MM.1S (cell line): Measurements from ENCODE around the gene GALNT15.

Experiments
- EZH2 ChIP-seq: fragments of 300-600 bp; sonication (generic); optimal IDR thresholded peaks from 2 replicates; pipeline ENCODE3; 2017; ENCODE audit warnings: low read depth, mild to moderate bottlenecking, antibody characterized with exemption, low read length, mixed read lengths
- TF ChIP-seq, protein P1 (sequence below): fragments of 300-600 bp; sonication (generic); IDR thresholded peaks from 2 replicates; pipeline ENCODE4 v1.5.1; 2016; ENCODE audit warnings: antibody characterized with exemption, low read length, mixed read lengths

DNA sequence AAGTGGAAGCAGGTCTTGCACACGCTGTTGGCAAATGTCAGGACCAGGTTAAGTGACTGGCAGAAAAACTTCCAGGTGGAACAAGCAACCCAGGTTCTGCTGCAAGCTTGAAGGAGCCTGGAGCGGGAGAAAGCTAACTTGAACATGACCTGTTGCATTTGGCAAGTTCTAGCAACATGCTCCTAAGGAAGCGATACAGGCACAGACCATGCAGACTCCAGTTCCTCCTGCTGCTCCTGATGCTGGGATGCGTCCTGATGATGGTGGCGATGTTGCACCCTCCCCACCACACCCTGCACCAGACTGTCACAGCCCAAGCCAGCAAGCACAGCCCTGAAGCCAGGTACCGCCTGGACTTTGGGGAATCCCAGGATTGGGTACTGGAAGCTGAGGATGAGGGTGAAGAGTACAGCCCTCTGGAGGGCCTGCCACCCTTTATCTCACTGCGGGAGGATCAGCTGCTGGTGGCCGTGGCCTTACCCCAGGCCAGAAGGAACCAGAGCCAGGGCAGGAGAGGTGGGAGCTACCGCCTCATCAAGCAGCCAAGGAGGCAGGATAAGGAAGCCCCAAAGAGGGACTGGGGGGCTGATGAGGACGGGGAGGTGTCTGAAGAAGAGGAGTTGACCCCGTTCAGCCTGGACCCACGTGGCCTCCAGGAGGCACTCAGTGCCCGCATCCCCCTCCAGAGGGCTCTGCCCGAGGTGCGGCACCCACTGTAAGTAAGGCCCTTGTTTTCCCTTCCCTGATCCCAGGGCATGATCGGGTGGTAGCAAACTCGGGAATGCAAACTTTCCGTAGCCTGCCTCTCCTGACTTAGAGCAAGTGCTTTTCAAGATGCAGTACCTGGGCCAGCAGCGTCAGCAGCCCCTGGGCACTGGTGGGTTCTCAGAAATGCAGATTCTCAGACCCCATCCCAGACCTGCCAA lies 759 bp downstream of the GALNT15 start:
- TF ChIP-seq, protein P1, sequence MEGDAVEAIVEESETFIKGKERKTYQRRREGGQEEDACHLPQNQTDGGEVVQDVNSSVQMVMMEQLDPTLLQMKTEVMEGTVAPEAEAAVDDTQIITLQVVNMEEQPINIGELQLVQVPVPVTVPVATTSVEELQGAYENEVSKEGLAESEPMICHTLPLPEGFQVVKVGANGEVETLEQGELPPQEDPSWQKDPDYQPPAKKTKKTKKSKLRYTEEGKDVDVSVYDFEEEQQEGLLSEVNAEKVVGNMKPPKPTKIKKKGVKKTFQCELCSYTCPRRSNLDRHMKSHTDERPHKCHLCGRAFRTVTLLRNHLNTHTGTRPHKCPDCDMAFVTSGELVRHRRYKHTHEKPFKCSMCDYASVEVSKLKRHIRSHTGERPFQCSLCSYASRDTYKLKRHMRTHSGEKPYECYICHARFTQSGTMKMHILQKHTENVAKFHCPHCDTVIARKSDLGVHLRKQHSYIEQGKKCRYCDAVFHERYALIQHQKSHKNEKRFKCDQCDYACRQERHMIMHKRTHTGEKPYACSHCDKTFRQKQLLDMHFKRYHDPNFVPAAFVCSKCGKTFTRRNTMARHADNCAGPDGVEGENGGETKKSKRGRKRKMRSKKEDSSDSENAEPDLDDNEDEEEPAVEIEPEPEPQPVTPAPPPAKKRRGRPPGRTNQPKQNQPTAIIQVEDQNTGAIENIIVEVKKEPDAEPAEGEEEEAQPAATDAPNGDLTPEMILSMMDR, result no peak
- no peak for TF ChIP-seq EZH2
